SU-DHL-6 (cell line): ENCODE measurements around the gene KCNIP3.

ENCODE experiments used
- H2AFZ ChIP-seq: fragments of 200-600 bp; sonication (generic); 2 replicates; pipeline ENCODE4 v1.6.1; 2014; ENCODE audit warnings: low read depth, mild to moderate bottlenecking, moderate library complexity, mixed read lengths, antibody characterized with exemption, low read length; ENCODE audit not compliant: severe bottlenecking
- H3F3A ChIP-seq: fragments of 200-600 bp; shearing (Covaris generic); 2 replicates; pipeline ENCODE4 v1.6.0; 2016; ENCODE audit warnings: antibody characterized with exemption, mild to moderate bottlenecking; ENCODE audit not compliant: insufficient read depth
- H3K27ac ChIP-seq: fragments of 200-600 bp; sonication (generic); 2 replicates; pipeline ENCODE4 v1.5.1; 2016; ENCODE audit warnings: low read depth, mild to moderate bottlenecking, low read length, moderate library complexity, mixed read lengths
- H3K27me3 ChIP-seq: fragments of 200-600 bp; sonication (generic), shearing (Covaris generic); 2 replicates; pipeline ENCODE4 v1.6.0; 2014; ENCODE audit warnings: mild to moderate bottlenecking, low read length
- H3K36me3 ChIP-seq: fragments of 200-600 bp; sonication (generic); 2 replicates; pipeline ENCODE4 v1.6.1; 2014; ENCODE audit warnings: mild to moderate bottlenecking, low read length, mixed read lengths
- H3K4me2 ChIP-seq: fragments of 300-600, 200-600 bp; shearing (Covaris generic), sonication (generic); 2 replicates; pipeline ENCODE4 v1.6.0; 2014; ENCODE audit warnings: low read length, low read depth, mild to moderate bottlenecking; ENCODE audit not compliant: poor library complexity, severe bottlenecking
- H3K4me3 ChIP-seq: fragments of 200-600 bp; sonication (generic); 2 replicates; pipeline ENCODE4 v1.5.1; 2014; ENCODE audit warnings: antibody characterized with exemption, low read length, mild to moderate bottlenecking, mixed read lengths; ENCODE audit not compliant: insufficient read depth, poor library complexity, severe bottlenecking
- H3K79me2 ChIP-seq: fragments of 200-600 bp; sonication (generic); 2 replicates; pipeline ENCODE4 v1.6.1; 2014; ENCODE audit warnings: mild to moderate bottlenecking, low read length, moderate library complexity; ENCODE audit not compliant: insufficient read depth
- H3K9ac ChIP-seq: fragments of 200-600 bp; sonication (generic); 2 replicates; pipeline ENCODE4 v1.7.0; 2014; ENCODE audit warnings: mild to moderate bottlenecking, low read length
- H3K9me2 ChIP-seq: fragments of 200-600 bp; sonication (generic); replicated peaks from 2 replicates; pipeline ENCODE4 v1.6.1; 2014; ENCODE audit warnings: low read length; ENCODE audit not compliant: insufficient read depth
- H3K9me3 ChIP-seq: fragments of 200-600 bp; sonication (generic); 2 replicates; pipeline ENCODE4 v1.6.1; 2014; ENCODE audit warnings: low read length, mixed read lengths; ENCODE audit not compliant: insufficient read depth
- H4K20me1 ChIP-seq: fragments of 200-600 bp; sonication (generic); 2 replicates; pipeline ENCODE4 v1.6.1; 2014; ENCODE audit warnings: low read depth, mild to moderate bottlenecking, antibody characterized with exemption, low read length, moderate library complexity, mixed read lengths
- EZH2phosphoT487 ChIP-seq: fragments of 200-600 bp; sonication (generic), shearing (Covaris generic); conservative IDR thresholded peaks from 2 replicates; pipeline ENCODE4 v1.6.1; 2018; ENCODE audit warnings: mild to moderate bottlenecking, antibody characterized with exemption, low read length, moderate library complexity, mixed read lengths
- TF ChIP-seq, protein P1 (sequence below): fragments of 200-600 bp; sonication (generic); IDR thresholded peaks from one replicate; pipeline ENCODE4 v1.5.1; 2017; ENCODE audit warnings: antibody characterized with exemption, mild to moderate bottlenecking, low read length, moderate library complexity; ENCODE audit not compliant: insufficient read depth, poor library complexity, severe bottlenecking

KCNIP3 gene

DNA sequence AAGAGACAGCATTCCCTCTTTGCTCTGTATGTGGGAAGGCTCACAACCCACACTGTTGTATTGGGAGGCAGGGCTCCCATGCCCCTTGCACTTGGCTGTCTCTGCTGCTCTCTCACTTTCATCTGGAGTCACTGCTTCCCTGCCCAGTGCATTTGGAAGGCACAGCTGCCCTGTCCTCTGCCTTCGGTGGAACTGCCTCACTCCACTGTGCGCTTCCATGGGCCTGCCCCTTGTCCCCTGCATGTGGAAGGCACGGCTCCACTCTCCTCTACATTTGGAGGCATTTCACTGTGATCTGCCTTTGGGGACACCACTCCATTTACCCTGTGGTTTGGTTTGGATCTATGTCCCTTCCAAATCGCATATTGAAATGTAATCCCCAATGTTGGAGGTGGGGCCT lies 32.0 kb upstream of the KCNIP3 start:
- Histone ChIP-seq H3K36me3 (no peaks in the 10 kb centered on the region), H4K20me1 (no peaks in the 10 kb centered on the region), H2AFZ (no peak overlapping the region), H3K9ac (no peak overlapping the region), H3K27ac (no peak overlapping the region), H3K79me2 (no peaks in the 10 kb centered on the region), H3K27me3 (no peaks in the 10 kb centered on the region), H3F3A (no peaks in the 10 kb centered on the region), H3K4me2 (no peak overlapping the region), H3K9me2 (no peaks in the 10 kb centered on the region), H3K9me3 (no peaks in the 10 kb centered on the region), H3K4me3 (no peak overlapping the region)
- no peak for TF ChIP-seq EZH2phosphoT487
- TF ChIP-seq, protein P1, sequence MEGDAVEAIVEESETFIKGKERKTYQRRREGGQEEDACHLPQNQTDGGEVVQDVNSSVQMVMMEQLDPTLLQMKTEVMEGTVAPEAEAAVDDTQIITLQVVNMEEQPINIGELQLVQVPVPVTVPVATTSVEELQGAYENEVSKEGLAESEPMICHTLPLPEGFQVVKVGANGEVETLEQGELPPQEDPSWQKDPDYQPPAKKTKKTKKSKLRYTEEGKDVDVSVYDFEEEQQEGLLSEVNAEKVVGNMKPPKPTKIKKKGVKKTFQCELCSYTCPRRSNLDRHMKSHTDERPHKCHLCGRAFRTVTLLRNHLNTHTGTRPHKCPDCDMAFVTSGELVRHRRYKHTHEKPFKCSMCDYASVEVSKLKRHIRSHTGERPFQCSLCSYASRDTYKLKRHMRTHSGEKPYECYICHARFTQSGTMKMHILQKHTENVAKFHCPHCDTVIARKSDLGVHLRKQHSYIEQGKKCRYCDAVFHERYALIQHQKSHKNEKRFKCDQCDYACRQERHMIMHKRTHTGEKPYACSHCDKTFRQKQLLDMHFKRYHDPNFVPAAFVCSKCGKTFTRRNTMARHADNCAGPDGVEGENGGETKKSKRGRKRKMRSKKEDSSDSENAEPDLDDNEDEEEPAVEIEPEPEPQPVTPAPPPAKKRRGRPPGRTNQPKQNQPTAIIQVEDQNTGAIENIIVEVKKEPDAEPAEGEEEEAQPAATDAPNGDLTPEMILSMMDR: no peak

DNA sequence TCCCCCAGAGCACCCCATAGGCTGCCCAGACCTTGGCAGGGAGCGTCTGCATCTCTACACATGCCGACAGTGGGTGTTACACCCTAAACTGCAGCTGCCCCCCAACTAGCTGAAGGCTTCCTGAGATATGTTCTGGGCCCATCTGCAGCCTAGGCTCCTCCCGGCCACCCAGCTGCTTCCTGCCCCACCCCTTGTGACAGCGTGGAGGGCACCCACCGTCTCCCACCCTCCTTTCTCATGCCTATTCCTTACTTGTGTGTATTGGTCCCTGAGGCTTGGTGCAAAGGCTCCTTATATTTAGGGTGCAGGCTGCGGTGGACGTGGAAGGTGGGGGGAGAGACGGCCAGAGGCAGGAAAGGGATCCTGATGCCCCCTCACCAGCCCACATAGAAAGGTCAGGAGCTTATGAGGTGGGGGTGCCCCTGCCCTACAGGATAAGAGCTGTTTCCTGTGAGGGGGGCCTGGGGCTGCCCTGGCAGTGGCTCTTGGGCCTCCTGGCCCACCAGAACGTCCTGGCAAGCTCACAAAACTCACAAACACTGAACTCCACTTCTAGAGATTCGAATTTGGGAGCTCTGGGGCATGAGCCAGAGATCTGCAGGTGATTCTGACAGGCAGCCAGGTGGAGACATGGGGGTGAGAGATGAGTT lies 30.2 kb upstream of the KCNIP3 start:
- Histone ChIP-seq H3K36me3 (no peaks in the 10 kb centered on the region), H3K9me2 (no peaks in the 10 kb centered on the region), H4K20me1 (no peaks in the 10 kb centered on the region), H3K4me2 (no peak overlapping the region), H3K27me3 (no peaks in the 10 kb centered on the region), H3K27ac (no peak overlapping the region), H3K9me3 (no peaks in the 10 kb centered on the region), H3K4me3 (no peak overlapping the region), H3K9ac (no peak overlapping the region), H3K79me2 (no peaks in the 10 kb centered on the region), H2AFZ (no peak overlapping the region), H3F3A (no peaks in the 10 kb centered on the region)
- no peak for TF ChIP-seq EZH2phosphoT487
- TF ChIP-seq, protein P1: no peak

DNA sequence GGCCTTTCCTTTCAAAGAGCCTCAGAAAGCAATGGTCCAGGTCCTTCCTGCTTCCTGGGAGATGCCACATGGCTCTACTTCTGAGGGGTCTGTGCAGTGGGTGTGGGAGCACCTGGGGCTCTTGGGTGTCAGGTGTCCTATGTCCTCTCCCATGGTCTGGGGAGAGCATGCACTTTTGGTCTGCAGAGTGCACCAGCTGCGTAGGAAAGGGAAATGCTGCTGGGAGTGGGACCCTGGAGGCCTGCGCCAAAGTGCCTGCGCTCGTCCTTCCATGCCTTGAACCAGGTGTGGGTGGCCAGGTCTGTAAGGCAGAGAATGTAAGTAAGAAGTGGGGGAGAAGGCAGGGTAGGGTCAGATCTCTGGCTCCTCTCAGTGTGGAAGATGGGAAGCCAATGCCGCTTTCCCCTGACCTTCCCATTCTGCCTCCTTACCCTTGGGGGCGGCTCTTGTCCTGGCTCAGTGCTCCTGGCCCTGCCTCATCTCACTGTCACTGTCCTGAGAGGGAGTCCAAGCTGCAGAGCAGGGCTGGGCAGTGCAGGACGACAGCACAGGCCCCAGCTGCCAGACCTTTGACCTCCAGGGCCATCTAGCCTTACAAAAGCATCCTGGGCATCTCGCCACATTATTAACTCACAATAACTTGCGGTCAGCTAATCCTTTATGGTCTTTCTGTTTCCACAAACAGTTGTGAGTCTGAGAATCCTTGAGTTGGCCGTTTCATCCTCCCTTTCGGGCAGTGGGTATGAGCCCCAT lies 29.5 kb upstream of the KCNIP3 start:
- no peaks in the 10 kb centered on the region for H3K36me3 ChIP-seq
- TF ChIP-seq EZH2phosphoT487: no peak
- TF ChIP-seq, protein P1: no peak
- H3K27me3 ChIP-seq: no peaks in the 10 kb centered on the region

More for the DNA sequence above, 29.5 kb upstream of the KCNIP3 start:
- no peak overlapping the region for H3K27ac ChIP-seq
- no peaks in the 10 kb centered on the region for H4K20me1 ChIP-seq
- no peaks in the 10 kb centered on the region for H3F3A ChIP-seq
- no peaks in the 10 kb centered on the region for H3K79me2 ChIP-seq
- no peaks in the 10 kb centered on the region for H3K9me2 ChIP-seq
- no peak overlapping the region for H3K9ac ChIP-seq
- no peaks in the 10 kb centered on the region for H3K9me3 ChIP-seq
- H2AFZ ChIP-seq: no peak overlapping the region
- no peak overlapping the region for H3K4me2 ChIP-seq
- H3K4me3 ChIP-seq: no peak overlapping the region
